Mesenchymal stem cell (in vitro differentiated cells and primary cell): Measurements from ENCODE around the gene CRISPLD2.

Experiments
- DNase-seq: peaks from one replicate; pipeline ENCODE4 v3.0.0-alpha.2; 2013
- H2AFZ ChIP-seq: one replicate; pipeline ENCODE4 v1.6.1; 2013; ENCODE audit warnings: low read depth, mild to moderate bottlenecking, control low read depth, inconsistent platforms, low read length, moderate library complexity
- H2AK5ac ChIP-seq: 2 replicates; pipeline ENCODE4 v1.6.1; 2013; ENCODE audit warnings: low read length, moderate library complexity, mild to moderate bottlenecking, inconsistent platforms; ENCODE audit not compliant: severe bottlenecking
- H2BK120ac ChIP-seq: one replicate; pipeline ENCODE4 v1.6.1; 2013; ENCODE audit warnings: low read depth, mild to moderate bottlenecking, inconsistent platforms, low read length, moderate library complexity
- H2BK12ac ChIP-seq, 2 experiments: one replicate each; pipeline ENCODE4 v1.6.1; 2013; ENCODE audit warnings: inconsistent platforms in 2 of 2, low read length in 2 of 2, mild to moderate bottlenecking in 2 of 2, moderate library complexity in 2 of 2, control low read depth in 1 of 2
- H2BK15ac ChIP-seq: one replicate; pipeline ENCODE4 v1.6.1; 2013; ENCODE audit warnings: mild to moderate bottlenecking, low read depth, inconsistent platforms; ENCODE audit not compliant: poor library complexity, severe bottlenecking
- H2BK5ac ChIP-seq: 2 replicates; pipeline ENCODE4 v1.6.1; 2013; ENCODE audit warnings: low read depth, mild to moderate bottlenecking, low read length, control low read depth, inconsistent platforms; ENCODE audit not compliant: poor library complexity, severe bottlenecking
- H3K14ac ChIP-seq, 2 experiments: one replicate each; pipeline ENCODE4 v1.6.1; 2013; ENCODE audit warnings: inconsistent platforms in 2 of 2, low read length in 2 of 2, control low read depth in 1 of 2, mild to moderate bottlenecking in 1 of 2, moderate library complexity in 1 of 2
- H3K18ac ChIP-seq, 2 experiments: one replicate each; pipeline ENCODE4 v1.6.1; 2013; ENCODE audit warnings: inconsistent platforms in 2 of 2, low read length in 2 of 2, control low read depth in 1 of 2, low read depth in 1 of 2, mild to moderate bottlenecking in 1 of 2
- H3K23ac ChIP-seq, 2 experiments: one replicate each; pipeline ENCODE4 v1.6.1; 2013; ENCODE audit warnings: inconsistent platforms in 2 of 2, low read length in 2 of 2, mild to moderate bottlenecking in 2 of 2, moderate library complexity in 2 of 2, control low read depth in 1 of 2
- H3K27ac ChIP-seq: 2 replicates; pipeline ENCODE4 v1.5.1; 2013; ENCODE audit warnings: mild to moderate bottlenecking, moderate library complexity, low read length, control low read depth, inconsistent platforms; ENCODE audit not compliant: poor library complexity, severe bottlenecking
- H3K27me3 ChIP-seq, 2 experiments: 2 replicates each; pipeline versions ENCODE4 v1.6.1 to v1.7.0; 2013; ENCODE audit warnings: low read length in 2 of 2, mild to moderate bottlenecking in 2 of 2, moderate library complexity in 2 of 2, control low read depth in 1 of 2, inconsistent platforms in 1 of 2; ENCODE audit not compliant: control insufficient read depth in 1 of 2, insufficient read depth in 1 of 2
- H3K36me3 ChIP-seq, 2 experiments: 2 replicates each; pipeline versions ENCODE4 v1.6.1 to v1.7.0; 2013; ENCODE audit warnings: low read length in 2 of 2, control low read depth in 1 of 2, inconsistent platforms in 1 of 2, low read depth in 1 of 2, mild to moderate bottlenecking in 1 of 2; ENCODE audit not compliant: insufficient read depth in 2 of 2, control insufficient read depth in 1 of 2
- H3K4ac ChIP-seq, 2 experiments: one replicate each; pipeline ENCODE4 v1.6.1; 2013; ENCODE audit warnings: inconsistent platforms in 2 of 2, low read length in 2 of 2, mild to moderate bottlenecking in 2 of 2, moderate library complexity in 2 of 2, control low read depth in 1 of 2, low read depth in 1 of 2
- H3K4me1 ChIP-seq: 2 replicates; pipeline ENCODE4 v1.6.1; 2013; ENCODE audit warnings: low read depth, low read length, control low read depth; ENCODE audit not compliant: control insufficient read depth, insufficient read depth
- H3K4me2 ChIP-seq: 2 replicates; pipeline ENCODE4 v1.6.1; 2013; ENCODE audit warnings: low read length, mild to moderate bottlenecking, inconsistent platforms; ENCODE audit not compliant: poor library complexity, severe bottlenecking
- H3K4me3 ChIP-seq, 2 experiments: 2 replicates each; pipeline versions ENCODE4 v1.5.1 to v1.7.0; 2013; ENCODE audit warnings: low read length in 2 of 2, mild to moderate bottlenecking in 2 of 2, control low read depth in 1 of 2, low read depth in 1 of 2; ENCODE audit not compliant: insufficient read depth in 1 of 2
- H3K79me1 ChIP-seq: replicated peaks from 2 replicates; pipeline ENCODE4 v1.6.1; 2013; ENCODE audit warnings: mild to moderate bottlenecking, control low read depth, low read length, inconsistent platforms; ENCODE audit not compliant: poor library complexity, severe bottlenecking
- H3K9ac ChIP-seq: 2 replicates; pipeline ENCODE4 v1.7.0; 2013; ENCODE audit warnings: mild to moderate bottlenecking, low read length, moderate library complexity
- H3K9me3 ChIP-seq: 2 replicates; pipeline ENCODE4 v1.7.0; 2013; ENCODE audit warnings: mild to moderate bottlenecking, low read length; ENCODE audit not compliant: control insufficient read depth
- H4K8ac ChIP-seq: one replicate; pipeline ENCODE4 v1.6.1; 2013; ENCODE audit warnings: inconsistent platforms, mild to moderate bottlenecking, low read length, moderate library complexity
- H4K91ac ChIP-seq: one replicate; pipeline ENCODE4 v1.6.1; 2013; ENCODE audit warnings: mild to moderate bottlenecking, low read length, inconsistent platforms
- WGBS: methylation state at CpG from one replicate; pipeline ENCODE4 v1.1.7; 2013; ENCODE audit warnings: mixed read lengths; 5-methylcytosine and 5-hydroxymethylcytosine counted together

Gene CRISPLD2

GRCh38 chr16:84832488-84833143 lies 12.8 kb downstream of the CRISPLD2 start:
- no peak overlapping the region for H2BK5ac ChIP-seq
- H3K9me3 ChIP-seq = no peaks in the 10 kb centered on the region
- peak overlapping the region; percentile 88 for H3K27ac ChIP-seq
- no peak overlapping the region for H3K4ac ChIP-seq
- no peak overlapping the region for H3K23ac ChIP-seq
- WGBS = 48% methylated on average over 17 of the region's 20 CpGs
- no peaks in the 10 kb centered on the region for H3K36me3 ChIP-seq
- H4K91ac ChIP-seq = peak overlapping the region; percentile 63
- peak overlapping the region; percentile 19 for H4K8ac ChIP-seq
- H3K9ac ChIP-seq = peak overlapping the region; percentile 79
- H3K18ac ChIP-seq = peak overlapping the region; percentile 7 to 76
- H2AFZ ChIP-seq = no peak overlapping the region
- no peak overlapping the region for H3K14ac ChIP-seq
- H2BK12ac ChIP-seq = peak overlapping the region; percentile 25 to 83
- H3K4me3 ChIP-seq = peak overlapping the region in 1 of 2 experiments; percentile 74
- peaks cover 45% of the 10 kb centered on the region for H3K4me1 ChIP-seq
- H2BK120ac ChIP-seq = no peak overlapping the region
- peak; percentile 99 for DNase-seq
- H3K4me2 ChIP-seq = no peak overlapping the region
- H3K79me1 ChIP-seq = no peaks in the 10 kb centered on the region
- no peak overlapping the region for H2BK15ac ChIP-seq
- H3K27me3 ChIP-seq = no peaks in the 10 kb centered on the region
- H2AK5ac ChIP-seq = peak overlapping the region; percentile 70

- Histone ChIP-seq H2BK120ac (no peak overlapping the region), H2BK5ac (no peak overlapping the region), H2AFZ (no peak overlapping the region), H3K14ac (no peak overlapping the region), H2BK12ac (peak overlapping the region; percentile 25 to 40), H3K79me1 (no peaks in the 10 kb centered on the region), H3K36me3 (no peaks in the 10 kb centered on the region), H3K23ac (no peak overlapping the region), H3K27ac (no peak overlapping the region), H3K4me3 (peak overlapping the region in 1 of 2 experiments; percentile 74), H3K9me3 (no peaks in the 10 kb centered on the region), H3K9ac (peak overlapping the region; percentile 79), H2AK5ac (peak overlapping the region; percentile 70), H3K4me2 (no peak overlapping the region), H4K91ac (peak overlapping the region; percentile 63), H3K4me1 (peaks cover 48% of the 10 kb centered on the region), H4K8ac (no peak overlapping the region), H3K27me3 (no peaks in the 10 kb centered on the region), H3K4ac (peak overlapping the region in 1 of 2 experiments; percentile 66), H2BK15ac (peak overlapping the region; percentile 60), H3K18ac (peak overlapping the region; percentile 7 to 76)
- WGBS = 94% methylated on average over 11 of the region's 11 CpGs
- no peak for DNase-seq
Observed at GRCh38 chr16:84833144-84833500, 13.3 kb downstream of the CRISPLD2 start.

- peak overlapping the region; percentile 52 to 58 for H3K18ac ChIP-seq
- no peak overlapping the region for H3K23ac ChIP-seq
- no peaks in the 10 kb centered on the region for H3K27me3 ChIP-seq
- H3K79me1 ChIP-seq = no peaks in the 10 kb centered on the region
- H4K91ac ChIP-seq = peak overlapping the region; percentile 47
- peak overlapping the region; percentile 4 to 69 for H2BK12ac ChIP-seq
- peak overlapping the region; percentile 19 for H4K8ac ChIP-seq
- H3K4me2 ChIP-seq = no peak overlapping the region
- 92% methylated on average over 34 of the region's 34 CpGs for WGBS
- no peak overlapping the region for H3K27ac ChIP-seq
- peak overlapping the region; percentile 0 for H2BK120ac ChIP-seq
- no peak overlapping the region for H3K14ac ChIP-seq
- no peak overlapping the region for H3K9ac ChIP-seq
- H3K4me1 ChIP-seq = peaks cover 54% of the 10 kb centered on the region
- peak overlapping the region; percentile 70 for H2AK5ac ChIP-seq
- H3K9me3 ChIP-seq = no peaks in the 10 kb centered on the region
- no peak overlapping the region for H2BK5ac ChIP-seq
- peak overlapping the region in 1 of 2 experiments; percentile 66 for H3K4ac ChIP-seq
- no peaks in the 10 kb centered on the region for H3K36me3 ChIP-seq
- H2BK15ac ChIP-seq = peak overlapping the region; percentile 60
- no peak overlapping the region for H3K4me3 ChIP-seq
- H2AFZ ChIP-seq = no peak overlapping the region
- DNase-seq = no peak
Observed at GRCh38 chr16:84833542-84834402, 14.0 kb downstream of the CRISPLD2 start.

GRCh38 chr16:84834403-84834772 lies 14.6 kb downstream of the CRISPLD2 start:
- H2BK12ac ChIP-seq = peak overlapping the region; percentile 60 to 69

More at GRCh38 chr16:84834403-84834772, 14.6 kb downstream of the CRISPLD2 start:
- H3K9me3 ChIP-seq = no peaks in the 10 kb centered on the region
- no peaks in the 10 kb centered on the region for H3K36me3 ChIP-seq
- peak overlapping the region; percentile 0 for H2BK120ac ChIP-seq
- no peaks in the 10 kb centered on the region for H3K27me3 ChIP-seq
- no peak overlapping the region for H3K9ac ChIP-seq
- no peak overlapping the region for H4K8ac ChIP-seq
- peaks cover 55% of the 10 kb centered on the region for H3K4me1 ChIP-seq
- H2AFZ ChIP-seq = no peak overlapping the region
- no peak overlapping the region for H2BK5ac ChIP-seq
- no peak for DNase-seq
- no peak overlapping the region for H3K14ac ChIP-seq
- 89% methylated on average over 6 of the region's 6 CpGs for WGBS
- H3K23ac ChIP-seq = no peak overlapping the region
- H2BK15ac ChIP-seq = peak overlapping the region; percentile 44
- no peak overlapping the region for H3K4ac ChIP-seq
- H3K27ac ChIP-seq = no peak overlapping the region
- peak overlapping the region in 1 of 2 experiments; percentile 58 for H3K18ac ChIP-seq
- H3K4me3 ChIP-seq = no peak overlapping the region
- no peak overlapping the region for H3K4me2 ChIP-seq
- peak overlapping the region; percentile 47 for H4K91ac ChIP-seq
- H2AK5ac ChIP-seq = peak overlapping the region; percentile 21
- H3K79me1 ChIP-seq = no peaks in the 10 kb centered on the region
